WTC11 (cell line): ENCODE data around the gene CDR2. TPM values are rescaled to one million over a fixed set of nuclear protein-coding genes. Genes with fewer than 3 reads are reported as not detected.

ENCODE experiments used
- ATAC-seq: fragments of 200-7000 bp; cut with Tn5 transposase; 2 replicates; pipeline ENCODE4 v1.10.0; 2021; ENCODE audit warnings: mild to moderate bottlenecking, moderate library complexity
- CTCF ChIA-PET: fragments of 300-600 bp; sonication (Branson Sonifier 250); formaldehyde crosslinking; loops from one replicate; lab custom pipeline; 2021; ENCODE audit warnings: antibody characterized with exemption; lab: Charles Lee
- POLR2A ChIA-PET: fragments of 350-600 bp; sonication (Branson Sonifier 250); formaldehyde crosslinking; loops from one replicate; lab custom pipeline; 2021; ENCODE audit warnings: antibody characterized with exemption; lab: Charles Lee
- DNase-seq: peaks from one replicate; pipeline ENCODE4 v3.0.0; 2021; ENCODE audit warnings: low spot score
- H3K27ac Mint-ChIP-seq: 2 replicates; pipeline ENCODE4 v1.8.0; 2021; ENCODE audit warnings: mixed read lengths
- H3K27me3 Mint-ChIP-seq: 2 replicates; pipeline ENCODE4 v1.8.0; 2021; ENCODE audit warnings: low read depth, mild to moderate bottlenecking, moderate library complexity, mixed read lengths
- H3K36me3 Mint-ChIP-seq: 2 replicates; pipeline ENCODE4 v1.8.0; 2021; ENCODE audit warnings: mixed read lengths
- H3K4me1 Mint-ChIP-seq: 2 replicates; pipeline ENCODE4 v1.8.0; 2022; ENCODE audit warnings: mixed read lengths
- H3K4me3 Mint-ChIP-seq: 2 replicates; pipeline ENCODE4 v1.8.0; 2021; ENCODE audit warnings: mild to moderate bottlenecking, moderate library complexity, mixed read lengths
- H3K9me3 Mint-ChIP-seq: 2 replicates; pipeline ENCODE4 v1.8.0; 2021; ENCODE audit warnings: mixed read lengths
- ATF1 ChIP-seq: sonication (generic); formaldehyde crosslinking; IDR thresholded peaks from 2 replicates; pipeline ENCODE4 v1.8.1; 2023; ENCODE audit warnings: mild to moderate bottlenecking, moderate library complexity, missing genetic modification reagents
- EMX1 ChIP-seq: fragments of 250-450 bp; sonication (Bioruptor Pico); IDR thresholded peaks from 2 replicates; pipeline ENCODE4 v1.8.0; 2021; ENCODE audit warnings: mild to moderate bottlenecking
- FOXP1 ChIP-seq: sonication (generic); formaldehyde crosslinking; IDR thresholded peaks from 2 replicates; pipeline ENCODE4 v1.8.0; 2022; ENCODE audit warnings: missing genetic modification reagents, mild to moderate bottlenecking, moderate library complexity, borderline replicate concordance
- GABPB1 ChIP-seq: sonication (generic); formaldehyde crosslinking; IDR thresholded peaks from 2 replicates; pipeline ENCODE4 v1.8.1; 2023; ENCODE audit warnings: mild to moderate bottlenecking, missing genetic modification reagents
- JAZF1 ChIP-seq: fragments of 250-450 bp; sonication (Bioruptor Pico); IDR thresholded peaks from 2 replicates; pipeline ENCODE4 v1.9.0; 2021; ENCODE audit warnings: moderate library complexity, mild to moderate bottlenecking, inconsistent platforms
- JUN ChIP-seq: sonication (generic); formaldehyde crosslinking; IDR thresholded peaks from 2 replicates; pipeline ENCODE4 v1.8.0; 2023; ENCODE audit warnings: mild to moderate bottlenecking, missing genetic modification reagents
- NFATC4 ChIP-seq: fragments of 250-450 bp; sonication (Bioruptor Pico); IDR thresholded peaks from 2 replicates; pipeline ENCODE4 v1.9.0; 2021; ENCODE audit warnings: mild to moderate bottlenecking
- RELA ChIP-seq: sonication (generic); formaldehyde crosslinking; IDR thresholded peaks from 2 replicates; pipeline ENCODE4 v1.8.1; 2022; ENCODE audit warnings: missing genetic modification reagents, mild to moderate bottlenecking, borderline replicate concordance
- ZNF121 ChIP-seq: sonication (generic); formaldehyde crosslinking; IDR thresholded peaks from 2 replicates; pipeline ENCODE4 v1.8.0; 2023; ENCODE audit warnings: missing genetic modification reagents
- ZNF138 ChIP-seq: sonication (generic); formaldehyde crosslinking; conservative IDR thresholded peaks from 2 replicates; pipeline ENCODE4 v1.8.1; 2022; ENCODE audit warnings: mild to moderate bottlenecking, moderate library complexity, missing genetic modification reagents
- ZNF232 ChIP-seq: sonication (generic); formaldehyde crosslinking; IDR thresholded peaks from 2 replicates; pipeline ENCODE4 v1.8.0; 2022; ENCODE audit warnings: mild to moderate bottlenecking, missing genetic modification reagents
- ZNF281 ChIP-seq: sonication (generic); formaldehyde crosslinking; IDR thresholded peaks from 2 replicates; pipeline ENCODE4 v1.8.0; 2023; ENCODE audit warnings: mild to moderate bottlenecking, missing genetic modification reagents
- ZNF317 ChIP-seq: sonication (generic); formaldehyde crosslinking; IDR thresholded peaks from 2 replicates; pipeline ENCODE4 v1.8.1; 2023; ENCODE audit warnings: low read depth, mild to moderate bottlenecking, moderate library complexity, missing genetic modification reagents, borderline replicate concordance
- ZNF512 ChIP-seq: sonication (generic); formaldehyde crosslinking; IDR thresholded peaks from 2 replicates; pipeline ENCODE4 v1.8.1; 2022; ENCODE audit warnings: missing genetic modification reagents, borderline replicate concordance
- total RNA-seq: library from RNA; stranded (reverse); gene quantifications from 3 replicates; pipeline ENCODE4 v1.2.3, GENCODE V29; 2021
- TF ChIP-seq, protein P1 (sequence below): sonication (generic); formaldehyde crosslinking; IDR thresholded peaks from 2 replicates; pipeline ENCODE4 v1.8.1; 2023; ENCODE audit warnings: mild to moderate bottlenecking, missing genetic modification reagents
- TF ChIP-seq, protein P2 (sequence below): sonication (generic); formaldehyde crosslinking; conservative IDR thresholded peaks from 2 replicates; pipeline ENCODE4 v1.8.1; 2023; ENCODE audit warnings: mild to moderate bottlenecking, low read depth, missing genetic modification reagents, moderate library complexity
- TF ChIP-seq, protein P3 (sequence below): sonication (generic); formaldehyde crosslinking; IDR thresholded peaks from 2 replicates; pipeline ENCODE4 v1.8.0; 2022; ENCODE audit warnings: mild to moderate bottlenecking, missing genetic modification reagents
- TF ChIP-seq, protein P4 (sequence below): sonication (generic); formaldehyde crosslinking; conservative IDR thresholded peaks from 2 replicates; pipeline ENCODE4 v1.8.1; 2022; ENCODE audit warnings: mild to moderate bottlenecking, missing genetic modification reagents
- TF ChIP-seq, protein P5 (sequence below): sonication (generic); formaldehyde crosslinking; IDR thresholded peaks from 2 replicates; pipeline ENCODE4 v1.8.0; 2023; ENCODE audit warnings: missing genetic modification reagents, mild to moderate bottlenecking, borderline replicate concordance

The CDR2 gene
- total RNA-seq, 1 experiment from 2014 or later = 40.9 TPM

DNA sequence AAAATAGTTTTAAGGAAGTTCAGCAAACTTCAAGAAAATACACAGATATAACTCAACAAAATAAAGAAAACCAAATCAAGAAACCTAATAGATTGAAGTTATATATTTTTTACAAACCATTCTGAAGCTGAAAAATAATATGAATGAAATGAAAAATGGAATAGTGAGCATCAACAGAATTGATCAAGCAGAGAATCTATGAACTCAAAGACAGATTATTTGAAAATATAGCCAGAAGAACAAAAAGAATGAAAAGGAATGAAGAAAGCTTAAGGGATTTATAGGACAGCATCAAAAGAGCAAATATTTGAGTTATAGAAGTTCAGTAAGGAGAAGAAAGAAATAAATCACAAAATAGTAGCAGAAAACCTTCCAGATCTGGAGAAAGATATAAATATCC, 37.8 kb downstream of the CDR2 start:
- peaks cover 72% of the 10 kb centered on the region for H3K36me3 Mint-ChIP-seq
- DNase-seq (no peak), ATAC-seq (no peak)
- TF ChIP-seq RELA = no peak
- TF ChIP-seq ATF1 (CRISPR knock-in tag) = no peak
- TF ChIP-seq, protein P1, sequence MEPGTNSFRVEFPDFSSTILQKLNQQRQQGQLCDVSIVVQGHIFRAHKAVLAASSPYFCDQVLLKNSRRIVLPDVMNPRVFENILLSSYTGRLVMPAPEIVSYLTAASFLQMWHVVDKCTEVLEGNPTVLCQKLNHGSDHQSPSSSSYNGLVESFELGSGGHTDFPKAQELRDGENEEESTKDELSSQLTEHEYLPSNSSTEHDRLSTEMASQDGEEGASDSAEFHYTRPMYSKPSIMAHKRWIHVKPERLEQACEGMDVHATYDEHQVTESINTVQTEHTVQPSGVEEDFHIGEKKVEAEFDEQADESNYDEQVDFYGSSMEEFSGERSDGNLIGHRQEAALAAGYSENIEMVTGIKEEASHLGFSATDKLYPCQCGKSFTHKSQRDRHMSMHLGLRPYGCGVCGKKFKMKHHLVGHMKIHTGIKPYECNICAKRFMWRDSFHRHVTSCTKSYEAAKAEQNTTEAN = no peak
- no peak for TF ChIP-seq ZNF281 (CRISPR knock-in tag)
- TF ChIP-seq ZNF317 (CRISPR knock-in tag) = no peak
- no peak for TF ChIP-seq FOXP1 (CRISPR knock-in tag)
- no peak for TF ChIP-seq GABPB1 (CRISPR knock-in tag)
- TF ChIP-seq JUN = no peak
- TF ChIP-seq ZNF138 (CRISPR knock-in tag) = no peak
- TF ChIP-seq, protein P2, sequence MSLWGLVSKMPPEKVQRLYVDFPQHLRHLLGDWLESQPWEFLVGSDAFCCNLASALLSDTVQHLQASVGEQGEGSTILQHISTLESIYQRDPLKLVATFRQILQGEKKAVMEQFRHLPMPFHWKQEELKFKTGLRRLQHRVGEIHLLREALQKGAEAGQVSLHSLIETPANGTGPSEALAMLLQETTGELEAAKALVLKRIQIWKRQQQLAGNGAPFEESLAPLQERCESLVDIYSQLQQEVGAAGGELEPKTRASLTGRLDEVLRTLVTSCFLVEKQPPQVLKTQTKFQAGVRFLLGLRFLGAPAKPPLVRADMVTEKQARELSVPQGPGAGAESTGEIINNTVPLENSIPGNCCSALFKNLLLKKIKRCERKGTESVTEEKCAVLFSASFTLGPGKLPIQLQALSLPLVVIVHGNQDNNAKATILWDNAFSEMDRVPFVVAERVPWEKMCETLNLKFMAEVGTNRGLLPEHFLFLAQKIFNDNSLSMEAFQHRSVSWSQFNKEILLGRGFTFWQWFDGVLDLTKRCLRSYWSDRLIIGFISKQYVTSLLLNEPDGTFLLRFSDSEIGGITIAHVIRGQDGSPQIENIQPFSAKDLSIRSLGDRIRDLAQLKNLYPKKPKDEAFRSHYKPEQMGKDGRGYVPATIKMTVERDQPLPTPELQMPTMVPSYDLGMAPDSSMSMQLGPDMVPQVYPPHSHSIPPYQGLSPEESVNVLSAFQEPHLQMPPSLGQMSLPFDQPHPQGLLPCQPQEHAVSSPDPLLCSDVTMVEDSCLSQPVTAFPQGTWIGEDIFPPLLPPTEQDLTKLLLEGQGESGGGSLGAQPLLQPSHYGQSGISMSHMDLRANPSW (CRISPR knock-in tag) = no peak
- TF ChIP-seq ZNF232 (CRISPR knock-in tag) = no peak
- ChIA-PET CTCF (interaction anchor here (1.5 kb wide), 1 partner anchor 36 kb away, joined by 4 read pairs; no protein-coding TSS in a partner anchor), POLR2A (no interaction called here)
- H3K4me1 Mint-ChIP-seq = no peaks in the 10 kb centered on the region
- H3K9me3 Mint-ChIP-seq = peaks cover 43% of the 10 kb centered on the region
- H3K4me3 Mint-ChIP-seq = no peak overlapping the region
- H3K27ac Mint-ChIP-seq = no peak overlapping the region
- peaks cover 4% of the 10 kb centered on the region for H3K27me3 Mint-ChIP-seq

DNA sequence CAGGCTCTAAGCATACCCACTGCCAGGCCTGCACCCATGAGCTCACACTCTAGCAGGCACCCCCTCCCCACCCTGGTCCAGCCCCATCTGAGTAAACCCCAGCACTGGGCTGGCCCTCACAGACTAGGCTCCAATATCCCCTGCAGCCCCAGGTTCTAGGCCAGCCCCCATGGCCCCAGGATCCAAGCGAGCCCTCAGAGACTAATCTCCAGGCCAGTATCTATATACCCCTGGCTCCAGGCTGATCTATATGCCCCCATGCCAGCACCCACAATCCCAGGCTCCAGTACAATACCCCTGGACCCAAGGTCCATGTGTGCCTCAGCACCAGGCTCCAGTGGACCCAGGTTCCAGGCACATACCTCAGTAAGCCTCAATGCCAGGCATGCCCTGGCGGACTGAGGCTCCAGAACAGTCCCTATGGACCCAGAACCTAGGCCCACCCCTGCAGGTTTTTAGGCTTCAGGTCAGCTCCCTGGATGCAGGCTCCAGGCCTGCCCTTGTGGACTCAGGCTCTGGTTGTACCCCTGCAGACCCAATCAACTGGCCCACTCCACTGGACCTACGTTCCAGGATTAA, 38.7 kb downstream of the CDR2 start:
- peaks cover 39% of the 10 kb centered on the region for H3K9me3 Mint-ChIP-seq
- ATAC-seq = no peak
- no peak overlapping the region for H3K27ac Mint-ChIP-seq
- no peak overlapping the region for H3K4me3 Mint-ChIP-seq
- ChIA-PET POLR2A (no interaction called here), CTCF (interaction anchor here (1.5 kb wide), 1 partner anchor 35 kb away, joined by 4 read pairs; no protein-coding TSS in a partner anchor)
- peaks cover 4% of the 10 kb centered on the region for H3K27me3 Mint-ChIP-seq
- H3K36me3 Mint-ChIP-seq = peaks cover 77% of the 10 kb centered on the region
- no peaks in the 10 kb centered on the region for H3K4me1 Mint-ChIP-seq
- DNase-seq = no peak
- TF ChIP-seq EMX1 (no peak), ATF1 (CRISPR knock-in tag) (no peak), ZNF121 (CRISPR knock-in tag) (no peak), ZNF512 (CRISPR knock-in tag) (no peak), NFATC4 (no peak), JAZF1 (no peak)
- TF ChIP-seq, protein P3, sequence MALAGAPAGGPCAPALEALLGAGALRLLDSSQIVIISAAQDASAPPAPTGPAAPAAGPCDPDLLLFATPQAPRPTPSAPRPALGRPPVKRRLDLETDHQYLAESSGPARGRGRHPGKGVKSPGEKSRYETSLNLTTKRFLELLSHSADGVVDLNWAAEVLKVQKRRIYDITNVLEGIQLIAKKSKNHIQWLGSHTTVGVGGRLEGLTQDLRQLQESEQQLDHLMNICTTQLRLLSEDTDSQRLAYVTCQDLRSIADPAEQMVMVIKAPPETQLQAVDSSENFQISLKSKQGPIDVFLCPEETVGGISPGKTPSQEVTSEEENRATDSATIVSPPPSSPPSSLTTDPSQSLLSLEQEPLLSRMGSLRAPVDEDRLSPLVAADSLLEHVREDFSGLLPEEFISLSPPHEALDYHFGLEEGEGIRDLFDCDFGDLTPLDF = no peak
- TF ChIP-seq, protein P4, sequence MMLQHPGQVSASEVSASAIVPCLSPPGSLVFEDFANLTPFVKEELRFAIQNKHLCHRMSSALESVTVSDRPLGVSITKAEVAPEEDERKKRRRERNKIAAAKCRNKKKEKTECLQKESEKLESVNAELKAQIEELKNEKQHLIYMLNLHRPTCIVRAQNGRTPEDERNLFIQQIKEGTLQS = no peak
- TF ChIP-seq, protein P5, sequence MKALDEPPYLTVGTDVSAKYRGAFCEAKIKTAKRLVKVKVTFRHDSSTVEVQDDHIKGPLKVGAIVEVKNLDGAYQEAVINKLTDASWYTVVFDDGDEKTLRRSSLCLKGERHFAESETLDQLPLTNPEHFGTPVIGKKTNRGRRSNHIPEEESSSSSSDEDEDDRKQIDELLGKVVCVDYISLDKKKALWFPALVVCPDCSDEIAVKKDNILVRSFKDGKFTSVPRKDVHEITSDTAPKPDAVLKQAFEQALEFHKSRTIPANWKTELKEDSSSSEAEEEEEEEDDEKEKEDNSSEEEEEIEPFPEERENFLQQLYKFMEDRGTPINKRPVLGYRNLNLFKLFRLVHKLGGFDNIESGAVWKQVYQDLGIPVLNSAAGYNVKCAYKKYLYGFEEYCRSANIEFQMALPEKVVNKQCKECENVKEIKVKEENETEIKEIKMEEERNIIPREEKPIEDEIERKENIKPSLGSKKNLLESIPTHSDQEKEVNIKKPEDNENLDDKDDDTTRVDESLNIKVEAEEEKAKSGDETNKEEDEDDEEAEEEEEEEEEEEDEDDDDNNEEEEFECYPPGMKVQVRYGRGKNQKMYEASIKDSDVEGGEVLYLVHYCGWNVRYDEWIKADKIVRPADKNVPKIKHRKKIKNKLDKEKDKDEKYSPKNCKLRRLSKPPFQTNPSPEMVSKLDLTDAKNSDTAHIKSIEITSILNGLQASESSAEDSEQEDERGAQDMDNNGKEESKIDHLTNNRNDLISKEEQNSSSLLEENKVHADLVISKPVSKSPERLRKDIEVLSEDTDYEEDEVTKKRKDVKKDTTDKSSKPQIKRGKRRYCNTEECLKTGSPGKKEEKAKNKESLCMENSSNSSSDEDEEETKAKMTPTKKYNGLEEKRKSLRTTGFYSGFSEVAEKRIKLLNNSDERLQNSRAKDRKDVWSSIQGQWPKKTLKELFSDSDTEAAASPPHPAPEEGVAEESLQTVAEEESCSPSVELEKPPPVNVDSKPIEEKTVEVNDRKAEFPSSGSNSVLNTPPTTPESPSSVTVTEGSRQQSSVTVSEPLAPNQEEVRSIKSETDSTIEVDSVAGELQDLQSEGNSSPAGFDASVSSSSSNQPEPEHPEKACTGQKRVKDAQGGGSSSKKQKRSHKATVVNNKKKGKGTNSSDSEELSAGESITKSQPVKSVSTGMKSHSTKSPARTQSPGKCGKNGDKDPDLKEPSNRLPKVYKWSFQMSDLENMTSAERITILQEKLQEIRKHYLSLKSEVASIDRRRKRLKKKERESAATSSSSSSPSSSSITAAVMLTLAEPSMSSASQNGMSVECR (CRISPR knock-in tag) = no peak
